Colonic mucosa (tissue), 4 donors: ENCODE measurements around the gene RASL10B. TPM values are rescaled to one million over a fixed set of nuclear protein-coding genes. Genes with fewer than 3 reads are reported as not detected.

ENCODE experiments used
- DNase-seq: peaks from one replicate; pipeline ENCODE4 v3.0.0-alpha.2; 2020
- H3K27ac ChIP-seq: fragments of 200-600 bp; one replicate; pipeline ENCODE4 v1.8.0; 2021
- H3K27me3 ChIP-seq: fragments of 200-600 bp; one replicate; pipeline ENCODE4 v1.8.0; 2021
- H3K36me3 ChIP-seq: fragments of 200-600 bp; one replicate; pipeline ENCODE4 v1.8.0; 2021
- H3K4me1 ChIP-seq: fragments of 200-600 bp; one replicate; pipeline ENCODE4 v1.8.0; 2021; ENCODE audit warnings: mild to moderate bottlenecking
- H3K4me3 ChIP-seq: fragments of 200-600 bp; one replicate; pipeline ENCODE4 v1.8.0; 2021
- H3K9ac ChIP-seq, 2 donors: one replicate each; pipeline ENCODE4 v1.7.0; 2013; ENCODE audit warnings: control low read depth in 2 of 2, low read depth in 2 of 2, low read length in 2 of 2
- H3K9me3 ChIP-seq: fragments of 200-600 bp; one replicate; pipeline ENCODE4 v1.8.0; 2021
- CTCF ChIP-seq: fragments of 200-600 bp; IDR thresholded peaks from one replicate; pipeline ENCODE4 v1.8.0; 2022; ENCODE audit warnings: antibody characterized with exemption, mild to moderate bottlenecking
- intact Hi-C: fragments of 100-400 bp; cut with DNase I; formaldehyde crosslinking; loops from one replicate; pipeline ENCODE4 v1.14.1; 2022
- total RNA-seq, 2 donors: library from RNA; stranded (reverse); fragmentation: NEBNext Ultra II Directional in 1 of 2; extraction: Animal tissue kit (Norgen Biotek cat#: 25700) in 1 of 2; gene quantifications; one replicate each; pipeline ENCODE4 v1.2.1, GENCODE V29; 2021
- donor health status: healthy.
- donor health status: DM: no; HTN: no; CAD: no.
- donor health status: DM: no; HTN: no; CAD: no.

RASL10B gene
- total RNA-seq, 2 donors from 2014 or later = 0.07 to 0.21 TPM

DNA sequence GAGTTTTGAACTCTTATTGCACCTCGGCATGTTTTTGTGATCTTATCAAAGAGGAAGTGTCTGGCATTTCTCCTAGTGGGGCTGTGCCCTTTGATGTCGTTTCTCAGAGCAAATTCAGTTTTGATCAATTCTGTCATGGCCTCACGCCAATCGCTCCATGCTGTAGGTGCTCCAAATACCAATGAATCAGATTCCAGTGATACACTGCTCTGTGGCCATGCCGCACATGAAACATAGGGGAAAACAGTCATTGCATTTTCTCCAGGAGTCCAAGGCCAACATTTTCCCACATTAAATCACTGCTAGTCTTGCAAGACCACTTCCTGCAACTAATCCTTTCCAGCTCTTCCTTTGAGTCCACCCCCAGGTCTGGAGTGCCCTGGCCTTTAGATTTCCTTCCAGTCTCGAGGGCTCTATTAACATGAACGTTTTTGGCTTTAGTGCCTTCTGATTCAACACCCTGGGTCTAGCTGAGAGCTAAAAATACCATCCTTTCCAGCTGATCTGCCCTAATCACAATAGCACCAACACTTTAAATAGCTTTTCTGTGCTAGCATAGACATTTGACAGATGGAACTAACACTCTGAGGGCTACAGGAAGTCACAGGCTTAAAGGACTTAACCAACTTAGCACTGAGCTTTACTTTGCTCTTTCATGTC, 18.2 kb upstream of the RASL10B start:
- no peak for DNase-seq
- no peaks in the 10 kb centered on the region for H3K27me3 ChIP-seq
- intact Hi-C loops = no loop called here
- no peak overlapping the region for H3K27ac ChIP-seq
- H3K4me1 ChIP-seq = no peaks in the 10 kb centered on the region
- H3K9me3 ChIP-seq = no peaks in the 10 kb centered on the region
- H3K9ac ChIP-seq = no peak overlapping the region
- TF ChIP-seq CTCF = no peak
- H3K4me3 ChIP-seq = no peak overlapping the region
- peaks cover 32% of the 10 kb centered on the region for H3K36me3 ChIP-seq

GRCh38 chr17:35714988-35715387, 16.5 kb upstream of the RASL10B start:
- no peak for DNase-seq
- Histone ChIP-seq H3K9me3 (no peaks in the 10 kb centered on the region), H3K9ac (no peak overlapping the region), H3K36me3 (peaks cover 28% of the 10 kb centered on the region), H3K27me3 (no peaks in the 10 kb centered on the region), H3K4me1 (no peaks in the 10 kb centered on the region), H3K4me3 (no peak overlapping the region), H3K27ac (no peak overlapping the region)
- TF ChIP-seq CTCF = no peak
- intact Hi-C loops = no loop called here

GRCh38 chr17:35715416-35715815, 16.0 kb upstream of the RASL10B start:
- H3K4me3 ChIP-seq = no peak overlapping the region
- no peak for DNase-seq
- no peak for TF ChIP-seq CTCF
- H3K4me1 ChIP-seq = no peaks in the 10 kb centered on the region
- peaks cover 23% of the 10 kb centered on the region for H3K36me3 ChIP-seq
- H3K9me3 ChIP-seq = no peaks in the 10 kb centered on the region
- H3K27me3 ChIP-seq = no peaks in the 10 kb centered on the region
- H3K27ac ChIP-seq = no peak overlapping the region
- H3K9ac ChIP-seq = no peak overlapping the region
- intact Hi-C loops = no loop called here

GRCh38 chr17:35716173-35716572, 15.3 kb upstream of the RASL10B start:
- H3K4me1 ChIP-seq = no peaks in the 10 kb centered on the region
- no peak for TF ChIP-seq CTCF
- DNase-seq = no peak
- H3K36me3 ChIP-seq = peaks cover 16% of the 10 kb centered on the region
- intact Hi-C loops = no loop called here
- H3K9me3 ChIP-seq = no peaks in the 10 kb centered on the region
- H3K4me3 ChIP-seq = no peak overlapping the region
- H3K27me3 ChIP-seq = no peaks in the 10 kb centered on the region
- no peak overlapping the region for H3K9ac ChIP-seq
- H3K27ac ChIP-seq = no peak overlapping the region

GRCh38 chr17:35716897-35717465, 14.5 kb upstream of the RASL10B start:
- Histone ChIP-seq H3K4me3 (no peak overlapping the region), H3K9ac (no peak overlapping the region), H3K27me3 (no peaks in the 10 kb centered on the region), H3K36me3 (peaks cover 16% of the 10 kb centered on the region), H3K4me1 (no peaks in the 10 kb centered on the region), H3K27ac (no peak overlapping the region), H3K9me3 (no peaks in the 10 kb centered on the region)
- DNase-seq = no peak
- no peak for TF ChIP-seq CTCF
- intact Hi-C loops = no loop called here
